ENCODE results near the gene EPHA7.

EPHA7 gene

DNA sequence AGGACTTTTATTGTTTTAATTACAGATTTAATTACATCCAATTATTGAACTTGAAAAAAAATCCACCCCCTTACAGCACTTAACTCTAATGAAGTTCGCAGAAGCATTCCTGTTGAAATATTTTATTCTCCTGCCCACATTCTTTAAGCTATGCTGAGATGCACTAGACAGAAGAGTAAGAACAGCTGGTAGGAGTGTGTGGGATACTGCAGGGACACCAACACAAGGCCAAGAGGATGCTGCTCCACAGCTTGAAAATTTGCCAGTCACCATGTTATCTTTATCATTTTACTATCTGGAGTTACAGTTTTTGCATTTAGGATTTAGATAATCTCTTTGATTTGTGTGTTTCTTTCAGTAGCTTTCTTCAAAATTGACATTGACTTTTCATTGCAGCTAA is 180.7 kb downstream of the EPHA7 start:
- DNase-seq (ENCODE audit: insufficient read length, low spot score) (no peak), FAIRE-seq (no peak)
- TF ChIP-seq CTCF (IDR thresholded peaks at IDR 0.05; ENCODE audit: insufficient read depth, missing control alignments), result no peak

- no peak for TF ChIP-seq CTCF (IDR thresholded peaks at IDR 0.05; ENCODE audit: insufficient read depth, missing control alignments)
- FAIRE-seq (no peak), DNase-seq (ENCODE audit: insufficient read length, low spot score) (no peak)
Measured at GRCh38 chr6:93235775-93236174, 183.6 kb downstream of the EPHA7 start.

DNA sequence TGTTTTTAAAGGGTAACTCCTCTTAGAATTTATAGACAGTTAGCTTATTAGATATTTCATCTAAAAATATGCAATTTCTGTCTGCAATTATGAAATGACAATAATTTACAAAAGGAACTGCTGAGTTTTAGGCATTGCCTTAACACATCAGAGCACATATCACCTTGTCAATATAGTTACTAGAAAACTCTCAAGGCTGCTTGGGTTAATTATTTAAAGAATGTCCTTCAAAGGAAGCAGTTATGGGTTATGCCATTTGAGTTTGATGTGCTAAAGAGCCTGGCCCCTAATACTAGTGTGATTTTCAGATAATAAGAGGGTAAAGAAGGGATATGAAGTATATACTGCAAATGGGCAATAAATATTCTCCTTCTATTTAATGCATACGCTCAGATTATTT is 192.5 kb downstream of the EPHA7 start:
- DNase-seq (ENCODE audit: insufficient read length, low spot score) (no peak), FAIRE-seq (no peak)
- TF ChIP-seq CTCF (IDR thresholded peaks at IDR 0.05; ENCODE audit: insufficient read depth, missing control alignments), result no peak

GRCh38 chr6:93222071-93222851 is 197.1 kb downstream of the EPHA7 start:
- DNase-seq (ENCODE audit: insufficient read length, low spot score), result no peak
- no peak for FAIRE-seq
- no peak for TF ChIP-seq CTCF (IDR thresholded peaks at IDR 0.05; ENCODE audit: insufficient read depth, missing control alignments)

DNA sequence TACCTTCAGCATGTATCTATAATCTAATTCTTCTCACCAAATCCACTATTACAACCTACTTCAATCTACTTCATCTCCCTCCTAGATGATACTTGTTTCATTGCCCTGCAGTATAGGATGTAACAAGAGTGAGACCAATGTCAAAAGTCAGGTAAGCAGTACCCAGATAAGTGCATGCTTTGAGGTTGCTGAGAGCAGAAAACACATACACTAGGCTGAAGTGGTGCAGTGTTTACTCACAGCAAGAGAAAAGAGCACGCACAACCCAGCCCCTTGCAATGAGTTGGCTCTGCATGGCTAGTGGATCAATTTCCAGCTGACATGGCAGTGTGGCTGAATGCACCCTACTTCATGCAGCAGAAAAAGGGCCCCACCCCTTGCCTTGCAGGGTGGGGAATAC is 199.9 kb downstream of the EPHA7 start:
- FAIRE-seq, result no peak
- no peak for TF ChIP-seq CTCF (IDR thresholded peaks at IDR 0.05; ENCODE audit: insufficient read depth, missing control alignments)
- no peak for DNase-seq (ENCODE audit: insufficient read length, low spot score)

DNA sequence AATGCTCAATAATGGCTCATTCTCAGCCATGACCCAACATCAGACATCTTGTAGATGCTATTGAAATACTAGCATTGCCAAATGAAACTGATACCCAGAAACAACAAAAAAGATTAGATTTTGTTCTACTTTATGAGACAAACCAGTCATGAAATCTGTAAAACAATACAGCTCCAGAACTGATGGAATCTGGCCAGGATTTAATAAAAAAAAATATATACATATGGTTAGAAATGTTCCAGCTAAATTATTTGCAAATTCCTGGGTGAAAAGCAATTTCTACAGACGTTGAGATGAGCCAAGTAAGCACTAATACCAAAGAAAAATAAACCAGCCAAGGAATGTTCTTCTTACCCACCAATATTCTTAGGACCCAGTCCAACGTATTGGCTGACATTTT is 201.3 kb downstream of the EPHA7 start:
- DNase-seq (ENCODE audit: insufficient read length, low spot score) (no peak), FAIRE-seq (no peak)
- TF ChIP-seq CTCF (IDR thresholded peaks at IDR 0.05; ENCODE audit: insufficient read depth, missing control alignments), result no peak

GRCh38 chr6:93213028-93213427 is 206.3 kb downstream of the EPHA7 start:
- TF ChIP-seq CTCF (IDR thresholded peaks at IDR 0.05; ENCODE audit: insufficient read depth, missing control alignments), result no peak
- no peak for DNase-seq (ENCODE audit: insufficient read length, low spot score)
- no peak for FAIRE-seq

Measured in D721Med (cell line).